Body of pancreas (tissue), 4 donors: Measurements from ENCODE around the gene ANKRD50. TPM values are rescaled to one million over a fixed set of nuclear protein-coding genes. Genes with fewer than 3 reads are reported as not detected.

Source experiments
- ATAC-seq: fragments of 150-250 bp; one replicate; pipeline ENCODE4 v1.9.1; 2016
- DNase-seq, 4 donors: peaks; one replicate each; pipeline ENCODE4 v3.0.0-alpha.2; 2019
- H3K27ac ChIP-seq, 4 donors: fragments of 200-600 bp; sonication (generic); 1 replicate in 3 of 4; 2 replicates in 1 of 4; pipeline versions ENCODE4 v1.5.1 to v1.6.1; 2016 to 2019; ENCODE audit warnings: mild to moderate bottlenecking in 1 of 4, mixed read lengths in 1 of 4, moderate library complexity in 1 of 4
- H3K27me3 ChIP-seq, 2 donors: fragments of 200-600 bp; sonication (generic); one replicate each; pipeline ENCODE4 v1.6.0; 2016; ENCODE audit warnings: mild to moderate bottlenecking in 1 of 2
- H3K36me3 ChIP-seq, 2 donors: fragments of 200-600 bp; sonication (generic); replicated peaks in 1 of 2; 2 replicates each; pipeline ENCODE4 v1.5.1; 2016; ENCODE audit warnings: low read depth in 2 of 2; ENCODE audit not compliant: insufficient read depth in 1 of 2
- H3K4me1 ChIP-seq: fragments of 200-600 bp; sonication (generic); one replicate; pipeline ENCODE4 v1.6.0; 2016
- H3K4me3 ChIP-seq, 2 donors: fragments of 200-600 bp; sonication (generic); 1 replicate in 1 of 2; 2 replicates in 1 of 2; pipeline ENCODE4 v1.5.1; 2016 to 2019
- H3K9me3 ChIP-seq, 3 donors: fragments of 200-600 bp; sonication (generic); 1 replicate in 2 of 3; 2 replicates in 1 of 3; pipeline ENCODE4 v1.5.1; 2016
- POLR2A ChIP-seq, 3 donors: fragments of 450-650 bp; IDR thresholded peaks; one replicate each; pipeline ENCODE4 v1.6.1; 2016; ENCODE audit warnings: antibody characterized with exemption in 3 of 3, mild to moderate bottlenecking in 2 of 3
- WGBS, 2 donors: methylation state at CpG; one replicate each; pipeline ENCODE4 v1.1.5; 2017; 5-methylcytosine and 5-hydroxymethylcytosine counted together
- intact Hi-C: fragments of 100-400 bp; cut with DNase I; formaldehyde crosslinking; loops from one replicate; pipeline ENCODE4 v1.15.1; 2023
- total RNA-seq, 2 donors: library from RNA; depleted of rRNA; stranded (reverse); fragments of >200 nt; gene quantifications; one replicate each; pipeline ENCODE4 v1.1.0, GENCODE V29; 2016
- TF ChIP-seq, protein P1 (sequence below), 7 experiments: fragments of 450-650 bp in 4 of 7; fragments of 200-600 bp in 3 of 7; sonication (generic) in 3 of 7; IDR thresholded peaks; one replicate each; pipeline ENCODE4 v1.5.1; 2016 to 2019; ENCODE audit warnings: antibody characterized with exemption in 7 of 7

The ANKRD50 gene
- total RNA-seq, 2 donors from 2014 or later: 5.6 to 6.7 TPM

DNA sequence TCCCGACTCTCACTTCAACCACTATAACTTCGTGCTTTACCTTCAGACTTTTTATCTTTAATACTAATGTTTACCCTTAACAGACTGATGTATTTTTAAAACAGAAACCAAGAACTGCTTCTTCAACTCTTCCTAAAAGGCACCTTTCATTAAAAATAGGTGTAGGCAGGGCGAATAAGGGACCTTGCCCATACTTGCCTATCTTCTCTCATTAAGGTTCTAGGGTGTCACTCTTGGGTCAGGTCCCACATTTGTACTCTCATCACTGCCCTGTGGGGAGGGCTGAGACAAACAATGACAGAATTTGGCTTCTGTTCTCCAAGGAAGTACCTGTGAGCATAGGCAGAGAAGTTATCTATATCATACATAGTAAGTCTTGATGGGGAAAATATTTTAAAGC lies 69.7 kb downstream of the ANKRD50 start:
- Histone ChIP-seq H3K4me3 (no peak overlapping the region), H3K27me3 (no peaks in the 10 kb centered on the region), H3K4me1 (peaks cover 4% of the 10 kb centered on the region), H3K9me3 (no peaks in the 10 kb centered on the region), H3K36me3 (no peaks in the 10 kb centered on the region), H3K27ac (no peak overlapping the region)
- intact Hi-C loops: no loop called here
- WGBS, 2 donors: 62 to 63% methylated on average over 3 of the region's 3 CpGs
- no peak for DNase-seq
- TF ChIP-seq, protein P1, sequence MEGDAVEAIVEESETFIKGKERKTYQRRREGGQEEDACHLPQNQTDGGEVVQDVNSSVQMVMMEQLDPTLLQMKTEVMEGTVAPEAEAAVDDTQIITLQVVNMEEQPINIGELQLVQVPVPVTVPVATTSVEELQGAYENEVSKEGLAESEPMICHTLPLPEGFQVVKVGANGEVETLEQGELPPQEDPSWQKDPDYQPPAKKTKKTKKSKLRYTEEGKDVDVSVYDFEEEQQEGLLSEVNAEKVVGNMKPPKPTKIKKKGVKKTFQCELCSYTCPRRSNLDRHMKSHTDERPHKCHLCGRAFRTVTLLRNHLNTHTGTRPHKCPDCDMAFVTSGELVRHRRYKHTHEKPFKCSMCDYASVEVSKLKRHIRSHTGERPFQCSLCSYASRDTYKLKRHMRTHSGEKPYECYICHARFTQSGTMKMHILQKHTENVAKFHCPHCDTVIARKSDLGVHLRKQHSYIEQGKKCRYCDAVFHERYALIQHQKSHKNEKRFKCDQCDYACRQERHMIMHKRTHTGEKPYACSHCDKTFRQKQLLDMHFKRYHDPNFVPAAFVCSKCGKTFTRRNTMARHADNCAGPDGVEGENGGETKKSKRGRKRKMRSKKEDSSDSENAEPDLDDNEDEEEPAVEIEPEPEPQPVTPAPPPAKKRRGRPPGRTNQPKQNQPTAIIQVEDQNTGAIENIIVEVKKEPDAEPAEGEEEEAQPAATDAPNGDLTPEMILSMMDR (IDR thresholded peaks at IDR 0.05): no peak
- TF ChIP-seq POLR2A (IDR thresholded peaks at IDR 0.05): no peak
- ATAC-seq: no peak

- peak in 2 of 4 donors; percentile 6 to 31 for DNase-seq
- ATAC-seq: no peak
- H3K36me3 ChIP-seq: no peaks in the 10 kb centered on the region
- no peak overlapping the region for H3K4me3 ChIP-seq
- TF ChIP-seq, protein P1 (IDR thresholded peaks at IDR 0.05): no peak
- TF ChIP-seq POLR2A (IDR thresholded peaks at IDR 0.05): no peak
- no peaks in the 10 kb centered on the region for H3K9me3 ChIP-seq
- H3K27ac ChIP-seq: no peak overlapping the region
- WGBS, 2 donors: 55 to 73% methylated on average over 4 of the region's 4 CpGs
- peaks cover 4% of the 10 kb centered on the region for H3K4me1 ChIP-seq
- H3K27me3 ChIP-seq: no peaks in the 10 kb centered on the region
- intact Hi-C loops: no loop called here
These were observed 70.7 kb downstream of the ANKRD50 start for GRCh38 chr4:124641715-124642381.

DNA sequence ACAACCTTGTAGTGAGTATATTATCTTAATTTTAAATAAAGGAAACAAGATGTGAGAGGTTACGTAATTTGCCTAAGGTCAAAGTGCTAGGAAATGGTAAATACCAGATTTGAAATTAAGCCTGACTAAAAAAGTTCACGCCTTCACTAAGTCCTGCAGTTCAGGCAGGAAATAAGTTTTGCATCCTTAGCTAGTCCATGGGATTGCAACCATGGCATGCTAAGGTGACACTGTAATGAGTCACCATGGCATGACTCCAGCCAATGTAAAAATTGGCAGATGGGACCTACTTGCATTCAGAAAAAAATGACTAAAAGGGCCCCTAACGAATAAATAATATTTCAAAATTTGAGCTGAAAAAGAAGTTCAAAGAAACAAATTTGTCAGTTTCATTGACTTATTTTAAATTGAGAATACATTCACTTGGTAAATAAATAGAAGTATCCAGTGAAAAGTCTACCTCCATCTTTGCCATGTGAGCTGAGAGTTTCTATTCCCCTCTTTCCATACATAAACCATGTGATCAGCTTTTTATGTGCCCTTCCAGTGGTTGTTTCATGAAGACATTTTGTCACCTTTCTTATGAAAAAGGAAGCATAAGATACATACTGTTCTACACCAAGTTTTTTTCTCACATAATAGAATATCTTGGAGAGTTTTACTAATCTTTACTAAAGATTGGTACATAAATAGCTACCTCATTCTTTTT lies 72.4 kb downstream of the ANKRD50 start:
- peak; percentile 83 for ATAC-seq
- H3K4me3 ChIP-seq: no peak overlapping the region
- no peak for TF ChIP-seq POLR2A (IDR thresholded peaks at IDR 0.05)
- TF ChIP-seq, protein P1 (IDR thresholded peaks at IDR 0.05): no peak
- intact Hi-C loops: no loop called here
- peak; percentile 53 to 77 (median 72) for DNase-seq
- WGBS, 2 donors: 33 to 36% methylated on average over 3 of the region's 3 CpGs
- no peaks in the 10 kb centered on the region for H3K9me3 ChIP-seq
- H3K27me3 ChIP-seq: no peaks in the 10 kb centered on the region
- peaks cover 4% of the 10 kb centered on the region for H3K4me1 ChIP-seq
- H3K36me3 ChIP-seq: no peaks in the 10 kb centered on the region
- H3K27ac ChIP-seq: peak overlapping the region in 1 of 4 donors; percentile 45

GRCh38 chr4:124637321-124637720 lies 75.2 kb downstream of the ANKRD50 start:
- Histone ChIP-seq H3K27ac (no peak overlapping the region), H3K27me3 (no peaks in the 10 kb centered on the region), H3K9me3 (no peaks in the 10 kb centered on the region), H3K4me3 (no peak overlapping the region), H3K36me3 (no peaks in the 10 kb centered on the region), H3K4me1 (peaks cover 5% of the 10 kb centered on the region)
- intact Hi-C loops: no loop called here
- 90 to 94% methylated on average over 2 of the region's 2 CpGs for WGBS, 2 donors
- ATAC-seq (no peak), DNase-seq (no peak)
- no peak for TF ChIP-seq POLR2A (IDR thresholded peaks at IDR 0.05)
- TF ChIP-seq, protein P1 (IDR thresholded peaks at IDR 0.05): no peak
